ENCODE measurements around the gene ABCA5.

DNA sequence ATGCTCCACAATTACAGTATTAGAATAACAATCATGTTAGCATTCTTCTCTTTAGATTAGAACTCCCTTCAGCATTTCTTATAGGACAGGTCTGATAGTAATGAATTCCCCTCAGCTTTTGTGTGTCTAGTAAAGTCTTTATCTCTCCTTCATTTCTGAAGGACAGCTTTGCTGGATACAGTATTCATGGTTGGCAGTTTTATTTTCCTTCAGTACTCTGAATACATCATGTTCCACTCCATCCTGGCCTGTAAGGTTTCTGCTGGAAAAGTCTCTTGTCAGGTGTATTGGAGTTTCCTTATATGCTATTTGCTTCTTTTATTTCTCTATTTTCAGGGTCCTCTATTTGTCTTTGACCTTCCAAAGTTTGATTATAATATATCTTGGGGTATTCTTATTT, 94.3 kb downstream of the ABCA5 start:
- TF ChIP-seq, protein P1, sequence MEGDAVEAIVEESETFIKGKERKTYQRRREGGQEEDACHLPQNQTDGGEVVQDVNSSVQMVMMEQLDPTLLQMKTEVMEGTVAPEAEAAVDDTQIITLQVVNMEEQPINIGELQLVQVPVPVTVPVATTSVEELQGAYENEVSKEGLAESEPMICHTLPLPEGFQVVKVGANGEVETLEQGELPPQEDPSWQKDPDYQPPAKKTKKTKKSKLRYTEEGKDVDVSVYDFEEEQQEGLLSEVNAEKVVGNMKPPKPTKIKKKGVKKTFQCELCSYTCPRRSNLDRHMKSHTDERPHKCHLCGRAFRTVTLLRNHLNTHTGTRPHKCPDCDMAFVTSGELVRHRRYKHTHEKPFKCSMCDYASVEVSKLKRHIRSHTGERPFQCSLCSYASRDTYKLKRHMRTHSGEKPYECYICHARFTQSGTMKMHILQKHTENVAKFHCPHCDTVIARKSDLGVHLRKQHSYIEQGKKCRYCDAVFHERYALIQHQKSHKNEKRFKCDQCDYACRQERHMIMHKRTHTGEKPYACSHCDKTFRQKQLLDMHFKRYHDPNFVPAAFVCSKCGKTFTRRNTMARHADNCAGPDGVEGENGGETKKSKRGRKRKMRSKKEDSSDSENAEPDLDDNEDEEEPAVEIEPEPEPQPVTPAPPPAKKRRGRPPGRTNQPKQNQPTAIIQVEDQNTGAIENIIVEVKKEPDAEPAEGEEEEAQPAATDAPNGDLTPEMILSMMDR (IDR thresholded peaks at IDR 0.05; ENCODE audit: low read depth, low read length): no peak
- TF ChIP-seq POLR2A (IDR thresholded peaks at IDR 0.05; ENCODE audit: extremely low read depth, insufficient read length): no peak
